ENCODE data around the gene ADAMTS17.

GRCh38 chr15:100152463-100152862 lies 189.3 kb downstream of the ADAMTS17 start:
- no peak for TF ChIP-seq POLR2A (conservative IDR thresholded peaks at IDR 0.05)
- no peak for TF ChIP-seq CEBPZ (IDR thresholded peaks at IDR 0.05; ENCODE audit: borderline replicate concordance, low read depth, low read length)
- TF ChIP-seq PHF20 (IDR thresholded peaks at IDR 0.05; ENCODE audit: partially characterized antibody) = no peak
- no peak for TF ChIP-seq CTCF (IDR thresholded peaks at IDR 0.05 in 2 of 3, conservative IDR thresholded peaks at IDR 0.05 in 1 of 3; ENCODE audit: insufficient read depth in 2 of 3, low read depth in 1 of 3, low read length in 3 of 3)
- no peak for TF ChIP-seq YY1 (IDR thresholded peaks at IDR 0.05; ENCODE audit: borderline replicate concordance in 1 of 3, control insufficient read depth in 1 of 3, extremely low read depth in 1 of 3, insufficient read depth in 3 of 3, insufficient read length in 1 of 3, insufficient replicate concordance in 2 of 3, low read depth in 1 of 3, low read length in 2 of 3)
- TF ChIP-seq MAFF (IDR thresholded peaks at IDR 0.05; ENCODE audit: low read length) = no peak
- TF ChIP-seq STAT5B (CRISPR knock-in tag; IDR thresholded peaks at IDR 0.05) = no peak
- TF ChIP-seq HNRNPH1 (optimal IDR thresholded peaks at IDR 0.05; ENCODE audit: low read depth, low read length) = no peak
